A549 (cell line): ENCODE data around the gene CASTOR1. TPM values are rescaled to one million over a fixed set of nuclear protein-coding genes. Genes with fewer than 3 reads are reported as not detected.

Experiments
- ATAC-seq, 2 experiments: fragments of 200-7000 bp in 1 of 2; fragments of >200 bp in 1 of 2; cut with Nextera tagmentation in 1 of 2; cut with Tn5 transposase in 1 of 2; 3 replicates each; pipeline versions ENCODE4 v1.8.0 to v1.9.1; 2018 to 2020; ENCODE audit warnings: mild to moderate bottlenecking in 1 of 2, moderate library complexity in 1 of 2
- CTCF ChIA-PET: fragments of 300-600 bp; sonication (Branson Sonifier 250); formaldehyde crosslinking; extraction: SDS; loops from one replicate; lab custom pipeline; 2021; ENCODE audit warnings: antibody characterized with exemption, inconsistent platforms; lab: Yijun Ruan, JAX
- POLR2A ChIA-PET: fragments of 350-600 bp; formaldehyde crosslinking; extraction: SDS; loops from one replicate; lab custom pipeline; 2021; ENCODE audit warnings: antibody characterized with exemption, inconsistent platforms; lab: Yijun Ruan, JAX
- DNase-seq, 2 experiments: peaks; one replicate each; pipeline versions ENCODE4 v3.0.0 to v3.0.0-alpha.2; 2011 to 2016; ENCODE audit warnings: low read depth in 1 of 2, low spot score in 1 of 2
- FAIRE-seq: peaks from 2 replicates; lab custom pipeline; 2011; peaks lifted over from hg19 to GRCh38; lab: Jason Lieb, UNC
- H3K27ac ChIP-seq, 2 experiments: fragments of >200 bp; sonication (Bioruptor Twin); formaldehyde crosslinking; 3 replicates each; pipeline ENCODE4 v1.5.1; 2016 to 2017
- H3K4me1 ChIP-seq: fragments of >200 bp; sonication (Bioruptor Twin); formaldehyde crosslinking; 3 replicates; pipeline ENCODE4 v1.6.1; 2016
- H3K4me2 ChIP-seq: fragments of >200 bp; sonication (Bioruptor Twin); formaldehyde crosslinking; 3 replicates; pipeline ENCODE4 v1.6.1; 2016
- H3K4me3 ChIP-seq: fragments of >200 bp; sonication (Bioruptor Twin); formaldehyde crosslinking; 3 replicates; pipeline ENCODE4 v1.5.1; 2016
- H3K9me3 ChIP-seq: fragments of >200 bp; sonication (Bioruptor Twin); formaldehyde crosslinking; 3 replicates; pipeline ENCODE4 v1.6.1; 2016
- ATOH8 ChIP-seq: fragments of 250-450 bp; sonication (Bioruptor Pico); IDR thresholded peaks from 2 replicates; pipeline ENCODE4 v1.5.0; 2020; ENCODE audit warnings: low read depth, mild to moderate bottlenecking, moderate library complexity
- BHLHE40 ChIP-seq: IDR thresholded peaks from 2 replicates; pipeline ENCODE4 v1.6.1; 2012; ENCODE audit warnings: low read depth, low read length, inconsistent platforms
- CBX2 ChIP-seq: fragments of 200-600 bp; sonication (generic); IDR thresholded peaks from 2 replicates; pipeline ENCODE4 v1.6.1; 2016; ENCODE audit warnings: low read depth, mild to moderate bottlenecking, borderline replicate concordance
- CBX8 ChIP-seq: fragments of 200-600 bp; sonication (generic); IDR thresholded peaks from 2 replicates; pipeline ENCODE4 v1.6.1; 2016
- EP300 ChIP-seq, 2 experiments: fragments of >200 bp; sonication (Bioruptor Twin); formaldehyde crosslinking; IDR thresholded peaks; 2 replicates in 1 of 2; 3 replicates in 1 of 2; pipeline ENCODE4 v1.6.1; 2016 to 2017
- FOSB ChIP-seq: fragments of 250-450 bp; sonication (Bioruptor Pico); IDR thresholded peaks from 2 replicates; pipeline ENCODE4 v1.5.0; 2020; ENCODE audit warnings: mild to moderate bottlenecking, moderate library complexity
- FOSL2 ChIP-seq, 2 experiments: fragments of 450-650 bp in 1 of 2; fragments of >200 bp in 1 of 2; sonication (Bioruptor Twin) in 1 of 2; formaldehyde crosslinking; IDR thresholded peaks; 2 replicates each; pipeline versions ENCODE4 v1.5.0 to v1.6.1; 2016 to 2020; ENCODE audit warnings: mild to moderate bottlenecking in 1 of 2, moderate library complexity in 1 of 2
- FOXS1 ChIP-seq: fragments of 250-450 bp; sonication (Bioruptor Pico); IDR thresholded peaks from 2 replicates; pipeline ENCODE4 v1.5.0; 2020; ENCODE audit warnings: mild to moderate bottlenecking, moderate library complexity
- HES2 ChIP-seq: fragments of >200 bp; sonication (Bioruptor Twin); formaldehyde crosslinking; IDR thresholded peaks from 2 replicates; pipeline ENCODE4 v1.6.1; 2016
- HEYL ChIP-seq: fragments of 250-450 bp; sonication (Bioruptor Pico); IDR thresholded peaks from 2 replicates; pipeline ENCODE4 v1.8.0; 2021; ENCODE audit warnings: mild to moderate bottlenecking, moderate library complexity
- JUN ChIP-seq, 2 experiments: fragments of >200 bp; sonication (Bioruptor Twin); formaldehyde crosslinking; IDR thresholded peaks; 2 replicates in 1 of 2; 3 replicates in 1 of 2; pipeline ENCODE4 v1.6.1; 2016 to 2017
- KDM5A ChIP-seq: fragments of 200-600 bp; sonication (generic); IDR thresholded peaks from 2 replicates; pipeline ENCODE4 v1.6.1; 2016; ENCODE audit warnings: antibody characterized with exemption, mild to moderate bottlenecking
- MAX ChIP-seq: IDR thresholded peaks from 2 replicates; pipeline ENCODE4 v1.6.1; 2012
- NFE2L2 ChIP-seq: fragments of 150-350 bp; conservative IDR thresholded peaks from 2 replicates; pipeline ENCODE4 v1.6.1; 2014; ENCODE audit warnings: low read length
- PHF8 ChIP-seq: fragments of 200-600 bp; sonication (generic); IDR thresholded peaks from 2 replicates; pipeline ENCODE4 v1.6.1; 2016; ENCODE audit warnings: low read depth, mild to moderate bottlenecking, antibody characterized with exemption, moderate library complexity, borderline replicate concordance
- POLR2AphosphoS2 ChIP-seq: conservative IDR thresholded peaks from 2 replicates; pipeline ENCODE4 v1.6.1; 2012; ENCODE audit warnings: low read length, improper control_type of control experiment, inconsistent platforms
- REST ChIP-seq: fragments of 200-600 bp; sonication (generic); IDR thresholded peaks from 2 replicates; pipeline ENCODE4 v1.6.1; 2016; ENCODE audit warnings: antibody characterized with exemption, mild to moderate bottlenecking, moderate library complexity
- RFX5 ChIP-seq: fragments of 450-650 bp; IDR thresholded peaks from 2 replicates; pipeline ENCODE4 v1.7.1; 2014; ENCODE audit warnings: antibody characterized with exemption, mild to moderate bottlenecking, moderate library complexity
- TFCP2L1 ChIP-seq: fragments of 250-450 bp; sonication (Bioruptor Pico); IDR thresholded peaks from 2 replicates; pipeline ENCODE4 v1.5.0; 2021; ENCODE audit warnings: mild to moderate bottlenecking
- ZSCAN20 ChIP-seq: fragments of 250-450 bp; sonication (Bioruptor Pico); IDR thresholded peaks from 2 replicates; pipeline ENCODE4 v1.8.0; 2022; ENCODE audit warnings: mild to moderate bottlenecking, moderate library complexity
- WGBS: methylation state at CpG from one replicate; pipeline ENCODE4 v1.1.6; 2017; ENCODE audit errors: missing lambda C conversion rate; 5-methylcytosine and 5-hydroxymethylcytosine counted together
- polyA plus RNA-seq, 4 experiments: library from polyadenylated mRNA; depleted of rRNA in 3 of 4; stranded (reverse); fragments of >200 nt; fragmentation: RNase III in 1 of 4; extraction: RNeasy Plus Mini Kit Qiagen cat#74134 plus additional on column Dnase treatment in 1 of 4; gene quantifications; 2 replicates in 3 of 4; 3 replicates in 1 of 4; pipeline ENCODE4 v1.2.3, GENCODE V29; 2011 to 2017

Gene CASTOR1
- polyA plus RNA-seq, 2 of the 4 experiments (the other 2 are of a cell fraction), result 4.7 to 12.2 TPM

GRCh38 chr22:30260276-30260675, 29.0 kb downstream of the CASTOR1 start (continued):
- TF ChIP-seq REST, result no peak
- TF ChIP-seq ZSCAN20 (CRISPR knock-in tag), result no peak
- no peak for TF ChIP-seq CBX8
- no peak for TF ChIP-seq NFE2L2
- no peak for TF ChIP-seq FOSL2 (IDR thresholded peaks at IDR 0.05)
- TF ChIP-seq FOSL2 (CRISPR knock-in tag; IDR thresholded peaks at IDR 0.05), result no peak
- TF ChIP-seq JUN (IDR thresholded peaks at IDR 0.05), result no peak
- TF ChIP-seq KDM5A, result no peak
- TF ChIP-seq PHF8, result no peak
- TF ChIP-seq POLR2AphosphoS2, result no peak
- TF ChIP-seq, all 56 proteins: peak for 0

GRCh38 chr22:30254314-30254713, 35.0 kb downstream of the CASTOR1 start:
- no CpG with 5 or more reads among the region's 6 CpGs for WGBS
- Histone ChIP-seq H3K9me3 (no peaks in the 10 kb centered on the region), H3K4me1 (peaks cover 74% of the 10 kb centered on the region), H3K4me2 (peak overlapping the region; percentile 99)
- ATAC-seq, result no peak
- POLR2A ChIA-PET, result interaction anchor here (1.3 to 1.4 kb wide), 2 partner anchors 19 to 58 kb away, joined by 4 to 6 read pairs; no protein-coding TSS in a partner anchor
- no peak for TF ChIP-seq FOXS1
- no peak for TF ChIP-seq HES2
- TF ChIP-seq BHLHE40, result no peak
- TF ChIP-seq TFCP2L1 (CRISPR knock-in tag), result peak; percentile 24; the same call in 1 of the 2 replicates
- no peak for TF ChIP-seq KDM5A
- TF ChIP-seq JUN (IDR thresholded peaks at IDR 0.05), result peak in 1 of 2 experiments; percentile 50; a peak in 1 of 5 replicates
- no peak for TF ChIP-seq RFX5
- TF ChIP-seq HEYL (CRISPR knock-in tag), result no peak
- no peak for TF ChIP-seq MAX
- 0 out of 5 replicates have a peak, but pooled peaks of 1 of the 2 experiments have one; percentile 20 for TF ChIP-seq EP300 (IDR thresholded peaks at IDR 0.05)
- TF ChIP-seq ATOH8, result peak; percentile 3; the same call in 1 of the 2 replicates
- no peak for TF ChIP-seq FOSB (CRISPR knock-in tag)
- no peak for TF ChIP-seq CBX2
- TF ChIP-seq, all 56 proteins: peak for 4
- FAIRE-seq (no peak), DNase-seq (no peak)
- Histone ChIP-seq H3K27ac (peak overlapping the region; percentile 99 to 100), H3K4me3 (peak overlapping the region; percentile 72)
- CTCF ChIA-PET, result interaction anchor here (1.4 to 2.4 kb wide), 6 partner anchors 16 to 149 kb away, joined by 4 to 25 read pairs (median 10); no protein-coding TSS in a partner anchor
